ENCODE measurements around the gene UNCX.

Gene UNCX

DNA sequence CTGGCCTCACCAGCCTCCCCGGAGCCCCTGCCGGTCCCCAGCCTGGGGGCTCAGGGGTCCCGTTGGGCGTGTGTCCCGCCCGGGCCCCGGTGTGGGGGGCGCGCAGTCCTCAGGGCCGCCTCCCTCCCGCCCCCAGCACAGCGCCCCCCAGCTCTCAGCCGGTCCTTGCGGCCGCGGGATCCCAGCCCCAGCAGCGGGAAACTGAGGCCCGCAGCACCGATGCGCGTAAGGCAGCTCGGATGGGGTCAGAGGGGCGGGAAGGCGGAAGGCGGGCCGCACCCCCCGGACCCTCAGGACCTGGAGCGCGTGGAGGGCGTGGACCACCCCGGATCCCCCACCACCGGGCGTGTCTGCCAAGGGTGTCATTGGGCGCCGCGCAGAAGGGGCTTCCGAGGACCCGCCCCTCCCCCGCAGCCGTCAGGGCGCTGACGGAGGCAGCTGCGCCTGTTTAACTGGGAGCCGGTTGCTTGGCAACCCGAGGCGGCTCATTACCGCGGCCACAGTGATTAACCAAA is 14.9 kb downstream of the UNCX start:
- Histone ChIP-seq H3K27ac (ENCODE audit: low read depth, low read length) (no peak overlapping the region), H3K4me3 (ENCODE audit: low read depth, low read length) (peak overlapping the region; percentile 36; the same call in 1 of the 2 replicates), H3K27me3 (ENCODE audit: control insufficient read depth, insufficient read depth, low read length) (peaks cover 99% of the 10 kb centered on the region), H3K36me3 (ENCODE audit: control insufficient read depth, insufficient read depth, low read length) (no peaks in the 10 kb centered on the region), H3K4me1 (ENCODE audit: control insufficient read depth, insufficient read depth, low read length) (peaks cover 35% of the 10 kb centered on the region), H3K9ac (ENCODE audit: low read length) (no peak overlapping the region), H3K9me3 (ENCODE audit: control insufficient read depth, insufficient read depth, low read depth, low read length) (no peaks in the 10 kb centered on the region)

DNA sequence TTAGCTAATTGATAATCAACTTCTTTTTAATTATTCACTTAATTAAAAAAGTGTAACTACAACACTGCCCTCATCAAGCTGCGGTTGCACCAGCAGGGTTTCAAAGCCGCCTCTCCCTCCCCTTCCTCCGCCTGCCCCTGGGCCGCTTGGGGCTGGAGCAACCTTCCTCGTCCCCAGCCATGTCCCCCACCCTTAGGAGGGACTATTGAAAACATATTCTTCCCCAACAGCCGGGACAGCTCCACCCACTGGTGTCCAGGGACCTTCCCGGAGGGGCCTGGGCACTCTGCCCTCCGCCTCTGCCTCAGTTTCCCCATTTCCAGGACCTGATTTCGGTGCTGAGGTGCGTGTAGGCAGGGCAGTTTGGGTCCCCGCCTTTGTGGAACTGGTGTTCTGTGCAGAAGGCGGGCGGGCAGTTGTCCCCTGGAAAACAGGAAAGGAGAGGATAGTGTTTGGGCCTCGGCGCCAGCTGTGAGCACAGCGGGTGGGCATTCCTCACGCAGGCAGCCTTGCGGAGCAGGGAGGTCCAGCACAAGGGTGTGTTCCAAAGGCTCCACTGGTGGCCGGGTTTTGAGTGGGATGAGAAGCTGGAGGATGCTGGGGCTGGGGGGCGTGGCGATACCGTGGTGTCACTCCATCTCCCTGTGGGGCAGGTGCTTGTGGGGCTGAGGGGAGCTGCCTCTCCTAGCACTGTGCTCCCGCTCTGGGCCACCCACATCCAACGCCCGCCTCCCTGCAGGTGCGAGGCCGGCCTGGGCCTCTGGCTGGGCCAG is 15.7 kb downstream of the UNCX start:
- peak overlapping the region; percentile 30 for H3K4me3 ChIP-seq (ENCODE audit: low read depth, low read length)
- H3K27me3 ChIP-seq (ENCODE audit: control insufficient read depth, insufficient read depth, low read length): peaks cover 99% of the 10 kb centered on the region
- no peaks in the 10 kb centered on the region for H3K36me3 ChIP-seq (ENCODE audit: control insufficient read depth, insufficient read depth, low read length)
- H3K9me3 ChIP-seq (ENCODE audit: control insufficient read depth, insufficient read depth, low read depth, low read length): no peaks in the 10 kb centered on the region
- no peak overlapping the region for H3K27ac ChIP-seq (ENCODE audit: low read depth, low read length)
- H3K9ac ChIP-seq (ENCODE audit: low read length): no peak overlapping the region
- peaks cover 35% of the 10 kb centered on the region for H3K4me1 ChIP-seq (ENCODE audit: control insufficient read depth, insufficient read depth, low read length)

- Histone ChIP-seq H3K4me3 (ENCODE audit: low read depth, low read length) (no peak overlapping the region), H3K27me3 (ENCODE audit: control insufficient read depth, insufficient read depth, low read length) (peaks cover 99% of the 10 kb centered on the region), H3K4me1 (ENCODE audit: control insufficient read depth, insufficient read depth, low read length) (peaks cover 32% of the 10 kb centered on the region), H3K36me3 (ENCODE audit: control insufficient read depth, insufficient read depth, low read length) (no peaks in the 10 kb centered on the region), H3K9ac (ENCODE audit: low read length) (no peak overlapping the region), H3K27ac (ENCODE audit: low read depth, low read length) (no peak overlapping the region), H3K9me3 (ENCODE audit: control insufficient read depth, insufficient read depth, low read depth, low read length) (no peaks in the 10 kb centered on the region)
Observed at GRCh38 chr7:1248916-1249581, 16.4 kb downstream of the UNCX start.

DNA sequence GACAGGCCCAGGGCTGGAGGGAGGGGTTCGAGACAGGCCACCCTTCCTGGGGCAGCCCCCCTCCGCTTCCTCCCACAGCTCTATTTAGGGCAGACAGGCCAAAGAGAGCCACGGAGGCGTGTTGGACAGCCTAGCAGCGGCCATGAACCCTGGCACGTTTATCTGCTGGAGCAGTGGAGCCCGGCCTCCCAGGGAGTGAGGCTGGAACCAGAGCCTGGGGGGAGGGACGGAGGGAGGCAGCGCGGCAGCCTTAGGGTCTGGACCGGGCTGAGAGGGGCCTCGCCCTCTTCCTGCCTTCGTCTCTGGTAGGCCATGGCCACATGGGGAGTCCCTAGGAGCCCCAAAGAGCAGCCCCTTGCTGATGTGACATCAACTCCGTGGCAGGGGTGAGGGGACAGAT is 17.1 kb downstream of the UNCX start:
- peaks cover 25% of the 10 kb centered on the region for H3K4me1 ChIP-seq (ENCODE audit: control insufficient read depth, insufficient read depth, low read length)
- H3K9ac ChIP-seq (ENCODE audit: low read length): no peak overlapping the region
- H3K36me3 ChIP-seq (ENCODE audit: control insufficient read depth, insufficient read depth, low read length): no peaks in the 10 kb centered on the region
- peaks cover 99% of the 10 kb centered on the region for H3K27me3 ChIP-seq (ENCODE audit: control insufficient read depth, insufficient read depth, low read length)
- no peaks in the 10 kb centered on the region for H3K9me3 ChIP-seq (ENCODE audit: control insufficient read depth, insufficient read depth, low read depth, low read length)
- H3K4me3 ChIP-seq (ENCODE audit: low read depth, low read length): no peak overlapping the region
- no peak overlapping the region for H3K27ac ChIP-seq (ENCODE audit: low read depth, low read length)

DNA sequence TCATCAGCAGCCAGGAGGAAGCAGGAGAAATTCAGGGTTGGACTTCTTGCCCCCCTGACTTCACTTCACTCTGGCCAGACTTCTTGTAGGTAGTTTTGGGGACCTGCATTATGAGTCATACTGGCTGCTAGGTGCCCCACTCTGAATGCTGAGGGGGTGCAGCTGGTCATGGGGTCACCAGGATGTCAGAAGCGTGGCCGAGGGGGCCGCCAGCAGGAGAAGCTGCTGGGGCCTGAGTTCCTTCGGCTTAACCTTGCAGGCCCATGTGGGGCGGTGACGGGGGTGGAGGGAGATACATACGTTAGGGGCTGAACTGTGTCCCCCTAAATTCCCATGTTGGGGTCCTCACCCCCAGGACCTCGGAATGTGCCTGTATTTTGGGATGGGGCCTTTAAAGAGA is 18.2 kb downstream of the UNCX start:
- H3K4me1 ChIP-seq (ENCODE audit: control insufficient read depth, insufficient read depth, low read length): peaks cover 19% of the 10 kb centered on the region
- no peak overlapping the region for H3K4me3 ChIP-seq (ENCODE audit: low read depth, low read length)
- H3K27me3 ChIP-seq (ENCODE audit: control insufficient read depth, insufficient read depth, low read length): peaks cover 98% of the 10 kb centered on the region
- no peak overlapping the region for H3K27ac ChIP-seq (ENCODE audit: low read depth, low read length)
- H3K9me3 ChIP-seq (ENCODE audit: control insufficient read depth, insufficient read depth, low read depth, low read length): no peaks in the 10 kb centered on the region
- H3K36me3 ChIP-seq (ENCODE audit: control insufficient read depth, insufficient read depth, low read length): no peaks in the 10 kb centered on the region
- no peak overlapping the region for H3K9ac ChIP-seq (ENCODE audit: low read length)

GRCh38 chr7:1251796-1252539 is 19.3 kb downstream of the UNCX start:
- H3K4me3 ChIP-seq (ENCODE audit: low read depth, low read length): no peak overlapping the region
- peaks cover 98% of the 10 kb centered on the region for H3K27me3 ChIP-seq (ENCODE audit: control insufficient read depth, insufficient read depth, low read length)
- no peaks in the 10 kb centered on the region for H3K36me3 ChIP-seq (ENCODE audit: control insufficient read depth, insufficient read depth, low read length)
- no peaks in the 10 kb centered on the region for H3K9me3 ChIP-seq (ENCODE audit: control insufficient read depth, insufficient read depth, low read depth, low read length)
- H3K9ac ChIP-seq (ENCODE audit: low read length): no peak overlapping the region
- no peak overlapping the region for H3K27ac ChIP-seq (ENCODE audit: low read depth, low read length)
- peaks cover 19% of the 10 kb centered on the region for H3K4me1 ChIP-seq (ENCODE audit: control insufficient read depth, insufficient read depth, low read length)

- Histone ChIP-seq H3K9me3 (ENCODE audit: control insufficient read depth, insufficient read depth, low read depth, low read length) (no peaks in the 10 kb centered on the region), H3K9ac (ENCODE audit: low read length) (no peak overlapping the region), H3K4me3 (ENCODE audit: low read depth, low read length) (no peak overlapping the region), H3K27me3 (ENCODE audit: control insufficient read depth, insufficient read depth, low read length) (peaks cover 97% of the 10 kb centered on the region), H3K4me1 (ENCODE audit: control insufficient read depth, insufficient read depth, low read length) (peaks cover 18% of the 10 kb centered on the region), H3K27ac (ENCODE audit: low read depth, low read length) (no peak overlapping the region), H3K36me3 (ENCODE audit: control insufficient read depth, insufficient read depth, low read length) (no peaks in the 10 kb centered on the region)
Observed at GRCh38 chr7:1252540-1253090, 19.9 kb downstream of the UNCX start.

GRCh38 chr7:1253681-1254181 is 21.1 kb downstream of the UNCX start:
- H3K4me3 ChIP-seq (ENCODE audit: low read depth, low read length): no peak overlapping the region
- no peaks in the 10 kb centered on the region for H3K9me3 ChIP-seq (ENCODE audit: control insufficient read depth, insufficient read depth, low read depth, low read length)
- peaks cover 86% of the 10 kb centered on the region for H3K27me3 ChIP-seq (ENCODE audit: control insufficient read depth, insufficient read depth, low read length)
- H3K9ac ChIP-seq (ENCODE audit: low read length): no peak overlapping the region
- H3K36me3 ChIP-seq (ENCODE audit: control insufficient read depth, insufficient read depth, low read length): no peaks in the 10 kb centered on the region
- no peak overlapping the region for H3K27ac ChIP-seq (ENCODE audit: low read depth, low read length)
- H3K4me1 ChIP-seq (ENCODE audit: control insufficient read depth, insufficient read depth, low read length): peaks cover 7% of the 10 kb centered on the region

GRCh38 chr7:1254281-1255079 is 21.8 kb downstream of the UNCX start:
- no peaks in the 10 kb centered on the region for H3K36me3 ChIP-seq (ENCODE audit: control insufficient read depth, insufficient read depth, low read length)
- H3K9me3 ChIP-seq (ENCODE audit: control insufficient read depth, insufficient read depth, low read depth, low read length): no peaks in the 10 kb centered on the region
- peaks cover 5% of the 10 kb centered on the region for H3K4me1 ChIP-seq (ENCODE audit: control insufficient read depth, insufficient read depth, low read length)
- H3K27me3 ChIP-seq (ENCODE audit: control insufficient read depth, insufficient read depth, low read length): peaks cover 79% of the 10 kb centered on the region
- no peak overlapping the region for H3K4me3 ChIP-seq (ENCODE audit: low read depth, low read length)
- H3K9ac ChIP-seq (ENCODE audit: low read length): no peak overlapping the region
- H3K27ac ChIP-seq (ENCODE audit: low read depth, low read length): no peak overlapping the region
